WI38 (cell line): ENCODE results near the gene KIFC1.
"Not testable (repeated sequence)": the region's sequence is repeated elsewhere in the genome, so short reads cannot be mapped to it uniquely, and the experiment has no call there.

Experiments used
- H3K4me3 ChIP-seq: 2 replicates; pipeline ENCODE4 v1.5.1; 2011; ENCODE audit warnings: low read depth, mild to moderate bottlenecking, control low read depth, low read length
- CTCF ChIP-seq: IDR thresholded peaks from 2 replicates; pipeline ENCODE4 v1.5.1; 2012; ENCODE audit warnings: low read depth, mild to moderate bottlenecking, control low read depth, low read length

Gene KIFC1

DNA sequence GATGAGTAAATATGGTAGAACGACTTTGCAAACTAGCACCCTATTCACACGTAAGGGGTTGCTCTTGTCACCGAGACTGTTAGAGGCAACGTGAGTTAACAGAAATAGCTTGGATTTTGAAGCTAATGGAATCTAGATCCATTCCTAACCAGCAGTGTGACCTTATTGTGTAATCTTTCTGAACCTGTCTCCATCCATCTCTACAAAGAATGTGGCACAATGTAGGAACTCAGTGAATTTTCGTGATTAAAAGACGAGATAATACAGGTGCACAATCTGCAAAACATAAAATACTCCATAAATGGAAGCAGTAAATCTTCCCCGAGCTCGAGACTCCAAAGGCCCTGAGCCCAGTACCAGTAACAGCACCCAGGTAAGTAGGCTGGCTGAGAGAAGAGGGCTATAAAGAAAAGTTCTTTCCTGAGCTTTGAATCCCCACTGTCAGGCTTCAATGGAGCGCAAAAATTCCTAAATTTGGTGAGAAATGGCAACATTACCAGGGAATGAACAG lies 801 bp upstream of the KIFC1 start:
- peak overlapping the region; percentile 27; the same call in 1 of the 2 replicates for H3K4me3 ChIP-seq
- TF ChIP-seq CTCF, result no peak

DNA sequence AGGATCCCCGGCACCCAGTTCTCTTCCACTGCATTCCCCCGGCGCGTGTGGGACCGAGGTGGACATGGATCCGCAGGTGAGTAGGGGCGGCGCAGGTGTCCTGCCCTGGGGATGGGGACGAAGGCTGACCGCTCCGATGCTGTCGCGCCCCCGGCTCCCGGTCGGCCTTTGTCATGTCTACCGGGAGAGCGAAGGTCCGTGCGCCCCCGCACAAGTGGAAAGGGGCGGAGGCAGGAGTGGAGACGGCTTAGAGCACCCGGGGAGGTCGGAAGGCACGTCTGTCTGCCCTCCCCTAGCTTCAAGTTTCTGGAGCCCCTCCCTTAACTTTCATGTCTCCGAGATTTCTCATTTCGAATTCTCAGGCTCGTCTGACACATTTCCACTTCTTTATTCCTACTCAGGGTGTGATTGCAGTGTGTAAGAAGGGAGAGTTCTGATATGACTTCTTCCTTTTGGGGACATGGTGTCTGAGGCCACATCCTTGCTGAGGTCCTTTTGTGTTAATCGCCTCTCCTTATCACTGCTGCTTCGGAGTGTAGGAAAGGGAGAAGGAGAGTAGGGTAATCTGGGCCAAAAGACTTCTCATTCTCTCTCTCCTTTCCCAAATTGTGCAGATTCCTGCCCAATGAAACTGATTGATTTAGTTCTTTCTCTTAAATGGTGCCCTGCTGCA lies 435 bp downstream of the KIFC1 start:
- H3K4me3 ChIP-seq, result peak overlapping the region; percentile 88
- TF ChIP-seq CTCF, result no peak

DNA sequence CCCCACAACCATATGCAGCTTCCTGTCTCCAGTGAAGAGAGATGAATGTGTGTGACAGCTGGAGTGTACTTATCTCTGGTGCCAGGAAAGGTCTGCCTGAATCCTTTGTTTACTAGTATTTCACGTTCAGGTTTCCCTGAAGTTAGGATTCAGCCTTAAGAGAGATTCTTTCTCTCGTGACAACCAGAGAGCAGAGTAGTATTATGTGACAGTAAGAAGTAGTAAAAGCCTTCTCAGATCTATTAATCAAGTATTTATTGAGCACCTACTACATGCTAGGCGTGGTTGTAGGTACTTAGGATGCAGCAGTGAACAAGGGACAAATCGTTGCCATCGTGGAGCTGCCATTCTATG lies 949 bp downstream of the KIFC1 start:
- peak overlapping the region; percentile 88 for H3K4me3 ChIP-seq
- TF ChIP-seq CTCF, result no peak

GRCh38 chr6:33392979-33393378 lies 1.4 kb downstream of the KIFC1 start:
- TF ChIP-seq CTCF, result no peak
- peak overlapping the region; percentile 88 for H3K4me3 ChIP-seq

GRCh38 chr6:33397541-33397940 lies 5.9 kb downstream of the KIFC1 start:
- TF ChIP-seq CTCF, result no peak
- no peak overlapping the region for H3K4me3 ChIP-seq

- not testable (repeated sequence) for H3K4me3 ChIP-seq
These were observed 7.0 kb downstream of the KIFC1 start for GRCh38 chr6:33398601-33399000.

DNA sequence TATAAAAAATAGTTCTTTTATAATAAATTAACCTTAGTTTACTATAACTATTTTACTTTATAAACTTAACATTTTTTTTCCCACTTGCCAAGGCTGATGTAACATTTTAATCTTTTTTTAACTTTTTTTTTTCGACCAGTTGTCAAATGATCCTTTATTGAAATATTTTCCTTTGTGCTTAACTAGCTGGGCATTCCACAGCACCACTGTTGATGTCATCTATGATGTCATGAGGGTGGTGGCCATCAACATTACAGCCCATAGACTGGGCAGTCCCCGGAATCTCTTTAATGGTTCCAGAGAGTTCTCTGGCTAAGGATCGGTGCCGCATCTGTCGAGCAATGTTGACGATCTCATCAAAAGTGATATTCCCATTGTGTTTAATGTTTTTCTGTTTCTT lies 8.3 kb downstream of the KIFC1 start:
- not testable (repeated sequence) for H3K4me3 ChIP-seq

DNA sequence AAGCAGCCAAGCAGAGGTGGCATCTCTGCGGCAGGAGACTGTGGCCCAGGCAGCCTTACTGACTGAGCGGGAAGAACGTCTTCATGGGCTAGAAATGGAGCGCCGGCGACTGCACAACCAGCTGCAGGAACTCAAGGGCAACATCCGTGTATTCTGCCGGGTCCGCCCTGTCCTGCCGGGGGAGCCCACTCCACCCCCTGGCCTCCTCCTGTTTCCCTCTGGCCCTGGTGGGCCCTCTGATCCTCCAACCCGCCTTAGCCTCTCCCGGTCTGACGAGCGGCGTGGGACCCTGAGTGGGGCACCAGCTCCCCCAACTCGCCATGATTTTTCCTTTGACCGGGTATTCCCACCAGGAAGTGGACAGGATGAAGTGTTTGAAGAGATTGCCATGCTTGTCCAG lies 13.3 kb downstream of the KIFC1 start:
- H3K4me3 ChIP-seq, result no peak overlapping the region
- TF ChIP-seq CTCF, result no peak
